ENCODE measurements around the gene NUDT6.
A peak's percentile ranks its signal among the peaks of the same experiment; 100 is the strongest.
"Not testable (repeated sequence)": the region's sequence is repeated elsewhere in the genome, so short reads cannot be mapped to it uniquely, and the experiment has no call there.

Gene NUDT6

GRCh38 chr4:122873821-122874593 lies 48.4 kb downstream of the NUDT6 start:
- DNase-seq = peak; percentile 83

- DNase-seq = no peak
Measured at GRCh38 chr4:122873146-122873545, 49.3 kb downstream of the NUDT6 start.

GRCh38 chr4:122868235-122868634 lies 54.2 kb downstream of the NUDT6 start:
- DNase-seq = not testable (repeated sequence)

GRCh38 chr4:122865425-122865824 lies 57.0 kb downstream of the NUDT6 start:
- peak; percentile 29 for DNase-seq

- DNase-seq = no peak
Measured at GRCh38 chr4:122863639-122864038, 58.8 kb downstream of the NUDT6 start.

GRCh38 chr4:122861172-122861943 lies 61.0 kb downstream of the NUDT6 start:
- no peak for DNase-seq

GRCh38 chr4:122858705-122859104 lies 63.7 kb downstream of the NUDT6 start:
- no peak for DNase-seq

- DNase-seq = no peak
Measured at GRCh38 chr4:122857160-122857559, 65.2 kb downstream of the NUDT6 start.

GRCh38 chr4:122855353-122855890 lies 67.0 kb downstream of the NUDT6 start:
- no peak for DNase-seq

- DNase-seq = no peak
Measured at GRCh38 chr4:122854447-122855352, 67.7 kb downstream of the NUDT6 start.

- no peak for DNase-seq
Measured at GRCh38 chr4:122851568-122851967, 70.8 kb downstream of the NUDT6 start.

- not testable (repeated sequence) for DNase-seq
Measured at GRCh38 chr4:122849789-122850188, 72.6 kb downstream of the NUDT6 start.

- DNase-seq = no peak
Measured at GRCh38 chr4:122847931-122848330, 74.5 kb downstream of the NUDT6 start.

GRCh38 chr4:122845760-122846159 lies 76.6 kb downstream of the NUDT6 start:
- DNase-seq = no peak

GRCh38 chr4:122845066-122845465 lies 77.3 kb downstream of the NUDT6 start:
- no peak for DNase-seq

GRCh38 chr4:122844391-122844790 lies 78.0 kb downstream of the NUDT6 start:
- not testable (repeated sequence) for DNase-seq

- no peak for DNase-seq
Measured at GRCh38 chr4:122842984-122843531, 79.3 kb downstream of the NUDT6 start.
